ENCODE results near the gene FMNL2.
A peak's percentile ranks its signal among the peaks of the same experiment; 100 is the strongest.
"Not testable (repeated sequence)": the region's sequence is repeated elsewhere in the genome, so short reads cannot be mapped to it uniquely, and the experiment has no call there.

The FMNL2 gene

DNA sequence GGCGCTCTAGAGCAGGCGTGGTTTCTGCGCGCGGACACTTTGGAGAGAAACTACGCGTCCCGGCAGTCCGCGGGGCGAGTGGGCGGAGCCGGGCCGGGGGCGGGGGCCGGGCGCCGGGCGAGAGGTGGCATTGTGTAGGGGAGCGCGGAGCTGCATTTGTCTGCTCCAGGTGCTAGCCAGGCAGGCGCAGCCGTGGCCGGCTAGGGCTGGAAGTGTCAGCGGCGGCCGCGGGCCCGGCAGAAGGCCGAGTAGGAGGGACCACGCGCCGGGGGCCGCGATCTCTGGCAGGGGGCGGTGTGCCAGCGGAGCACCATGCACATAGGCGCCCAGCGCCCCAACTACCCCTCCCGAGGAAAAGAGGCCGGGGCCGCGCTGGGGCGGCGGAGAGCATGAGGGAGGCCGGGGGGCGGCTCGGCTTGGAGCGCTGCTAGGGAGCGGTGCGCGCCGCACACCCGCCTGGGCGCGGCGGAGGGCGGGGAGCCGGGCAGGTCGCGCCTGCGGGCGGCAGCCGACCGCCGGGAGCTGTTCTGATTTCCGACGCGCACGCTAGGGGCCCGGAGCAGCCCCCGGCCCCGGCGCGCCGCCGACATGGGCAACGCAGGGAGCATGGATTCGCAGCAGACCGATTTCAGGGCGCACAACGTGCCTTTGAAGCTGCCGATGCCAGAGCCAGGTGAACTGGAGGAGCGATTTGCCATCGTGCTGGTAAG is at the start of gene FMNL2:
FMNL2 (plus strand) TSS at position 159 of the 710 bp plus-strand sequence.
- DNase-seq = peak; percentile 83 to 92

DNA sequence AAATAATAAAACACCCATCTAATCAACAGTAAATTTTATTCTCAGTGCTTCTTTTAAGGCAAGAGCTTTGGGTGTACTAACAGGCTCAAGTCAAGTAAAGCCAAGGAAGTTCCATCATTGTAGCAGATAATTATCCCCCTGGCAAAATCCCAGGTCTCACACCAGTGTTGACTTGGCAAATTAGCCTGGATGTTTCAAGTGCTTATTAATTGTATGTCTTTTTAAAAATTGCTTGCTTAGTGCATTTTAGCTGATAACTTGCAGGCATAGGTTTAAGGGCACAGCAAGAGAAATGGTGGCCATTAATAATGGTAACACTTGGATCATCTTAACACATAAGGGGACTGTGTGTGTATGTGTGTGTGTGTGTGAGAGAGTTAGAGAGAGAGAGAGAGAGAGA is 42.0 kb upstream of the FMNL2 start:
- DNase-seq = no peak

DNA sequence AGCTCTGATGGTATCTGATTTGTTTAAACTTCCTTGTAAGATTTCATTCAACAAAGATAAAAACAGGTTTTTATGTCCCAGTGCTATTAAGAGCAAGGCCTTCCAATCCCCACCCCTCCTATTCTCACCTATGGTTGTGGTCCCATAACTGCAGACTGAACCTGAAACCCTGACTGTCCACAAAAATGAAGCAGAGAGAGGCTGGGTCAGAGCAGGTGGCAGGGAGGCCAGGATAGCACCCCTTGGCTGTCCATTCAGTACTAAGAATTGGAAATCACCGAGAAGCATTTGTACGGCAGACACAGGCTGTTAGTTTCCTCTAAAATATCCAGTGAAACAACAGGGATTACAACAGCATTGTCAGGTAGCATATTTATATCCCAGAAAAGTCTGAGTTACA is 37.3 kb upstream of the FMNL2 start:
- no peak for DNase-seq

DNA sequence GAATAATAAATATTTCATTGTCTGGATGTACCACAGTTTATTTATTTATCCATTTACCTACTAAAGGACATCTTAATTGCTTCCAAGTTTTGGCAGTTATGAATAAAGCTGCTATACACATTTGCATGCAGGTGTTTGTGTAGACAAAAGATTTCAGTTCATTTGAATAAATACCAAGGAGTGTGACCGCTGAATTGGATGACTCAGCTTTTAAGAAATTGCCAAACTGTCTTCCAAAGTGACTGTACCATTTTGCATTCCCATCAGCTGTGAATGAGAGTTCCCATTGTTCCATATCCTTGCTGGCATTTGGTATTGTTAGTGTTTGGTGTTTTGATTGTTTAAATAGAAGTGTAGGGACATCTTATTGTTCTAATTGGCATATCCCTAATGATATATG is 36.2 kb upstream of the FMNL2 start:
- DNase-seq = no peak

DNA sequence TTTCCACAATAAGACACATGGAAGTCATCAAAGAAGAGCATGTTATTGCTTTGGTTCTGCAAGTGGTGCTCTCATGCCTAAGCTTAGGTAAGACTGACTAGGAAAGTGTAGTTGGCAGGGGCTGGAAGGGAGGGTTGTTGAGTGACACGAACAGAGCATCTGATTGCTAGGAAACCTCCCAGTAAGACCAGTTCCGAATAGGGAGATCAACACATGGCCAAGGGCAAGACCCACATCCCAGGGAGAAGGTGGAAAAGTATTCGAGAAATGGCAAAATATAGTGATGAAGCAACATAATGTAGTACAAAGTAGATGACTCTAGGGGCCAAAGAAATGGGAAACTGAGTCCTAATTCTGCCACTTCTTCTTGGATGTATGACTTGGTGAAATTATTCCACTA is 33.8 kb upstream of the FMNL2 start:
- no peak for DNase-seq

DNA sequence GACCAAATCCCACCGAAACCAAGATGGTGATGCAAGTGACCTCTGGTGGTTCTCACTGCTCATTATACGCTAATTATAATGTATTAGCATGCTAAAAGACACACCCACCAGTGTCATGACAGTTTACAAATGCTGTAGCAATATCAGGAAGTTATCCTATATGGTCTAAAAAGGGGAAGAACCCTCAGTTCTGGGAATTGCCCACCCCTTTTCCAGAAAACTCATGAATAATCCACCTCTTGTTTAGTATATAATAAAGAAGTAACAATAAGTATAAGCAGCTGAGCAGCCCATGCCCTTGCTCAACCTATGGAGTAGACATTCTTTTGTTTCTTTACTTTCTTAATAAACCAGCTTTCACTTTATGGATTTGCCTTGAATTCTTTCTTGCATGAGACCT is 31.0 kb upstream of the FMNL2 start:
- no peak for DNase-seq

DNA sequence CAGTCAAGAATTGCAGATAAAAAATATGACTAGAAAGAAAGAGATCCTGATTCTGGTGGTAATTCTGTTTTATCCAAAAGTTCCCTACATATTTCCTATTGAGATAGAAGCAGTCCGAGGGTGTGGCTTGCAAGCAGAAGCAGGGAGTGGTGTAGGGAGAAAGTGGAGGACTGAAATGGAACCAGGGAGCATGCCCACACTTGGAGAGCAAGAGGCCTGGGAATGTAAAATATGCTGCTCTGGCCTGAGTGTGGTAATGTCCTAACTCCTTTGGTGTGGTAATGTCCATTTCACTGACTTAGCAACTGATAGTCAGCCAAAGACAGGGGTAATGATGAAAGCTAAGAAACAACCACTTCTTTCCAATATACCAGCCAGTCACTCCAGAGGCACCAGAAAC is 30.1 kb upstream of the FMNL2 start:
- no peak for DNase-seq

DNA sequence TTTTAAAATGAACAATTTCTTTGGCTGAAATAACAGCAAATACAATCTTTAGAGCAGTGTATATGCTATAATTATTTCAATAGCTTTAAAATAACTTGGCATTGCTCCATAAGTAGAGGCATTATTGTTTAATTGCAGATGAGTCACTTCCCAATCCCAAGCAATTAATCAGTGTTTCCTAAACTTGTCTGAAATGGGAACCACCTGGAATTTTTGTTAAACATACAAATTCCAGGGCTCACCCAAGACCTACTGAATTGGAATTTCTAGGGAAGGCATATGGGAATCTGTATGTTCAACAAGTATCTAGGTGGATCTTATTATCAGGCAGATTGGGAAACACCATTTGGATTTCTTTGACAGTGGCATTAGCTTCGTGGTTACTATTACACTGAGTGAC is 27.1 kb upstream of the FMNL2 start:
- no peak for DNase-seq

DNA sequence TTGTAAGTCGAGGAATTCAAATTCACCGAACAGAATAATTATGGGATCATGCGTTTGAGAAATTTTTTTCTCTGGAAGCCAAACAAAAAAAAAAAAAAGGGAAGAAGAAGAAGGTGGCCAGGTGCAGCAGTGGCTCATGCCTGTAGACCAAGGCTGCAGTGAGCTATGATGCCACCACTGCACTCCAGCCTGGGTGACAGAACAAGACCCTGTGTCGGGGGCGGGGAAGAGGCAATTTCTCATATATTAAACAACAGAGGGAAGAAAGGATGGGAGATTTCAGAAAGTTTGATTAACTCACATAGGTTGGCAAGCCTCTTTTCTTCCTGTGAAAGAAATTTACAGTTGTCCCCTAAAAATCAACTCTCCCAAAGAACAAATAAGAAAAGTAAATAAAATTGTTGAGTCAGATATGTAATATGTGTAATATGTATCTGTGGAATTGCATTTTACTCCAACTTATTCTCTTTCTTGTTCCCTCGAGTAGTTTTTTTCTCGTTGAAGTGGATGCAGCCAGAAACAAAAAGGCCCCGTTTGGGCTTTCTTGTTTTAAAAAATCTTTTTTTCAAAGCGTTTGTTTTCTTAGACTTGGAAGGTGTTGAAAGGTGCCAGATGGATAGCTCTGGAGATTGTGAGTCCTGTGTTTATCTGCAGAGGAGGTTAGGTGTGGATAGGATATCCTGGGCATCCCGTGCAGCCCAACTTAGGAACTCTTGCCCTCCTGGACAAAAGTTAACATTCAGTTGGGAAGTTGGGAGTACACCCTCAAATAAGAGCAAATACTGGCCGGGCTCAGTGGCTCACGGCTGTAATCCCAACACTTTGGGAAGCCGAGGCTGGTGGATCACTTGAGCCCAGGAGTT is 25.4 kb upstream of the FMNL2 start:
- DNase-seq = no peak

DNA sequence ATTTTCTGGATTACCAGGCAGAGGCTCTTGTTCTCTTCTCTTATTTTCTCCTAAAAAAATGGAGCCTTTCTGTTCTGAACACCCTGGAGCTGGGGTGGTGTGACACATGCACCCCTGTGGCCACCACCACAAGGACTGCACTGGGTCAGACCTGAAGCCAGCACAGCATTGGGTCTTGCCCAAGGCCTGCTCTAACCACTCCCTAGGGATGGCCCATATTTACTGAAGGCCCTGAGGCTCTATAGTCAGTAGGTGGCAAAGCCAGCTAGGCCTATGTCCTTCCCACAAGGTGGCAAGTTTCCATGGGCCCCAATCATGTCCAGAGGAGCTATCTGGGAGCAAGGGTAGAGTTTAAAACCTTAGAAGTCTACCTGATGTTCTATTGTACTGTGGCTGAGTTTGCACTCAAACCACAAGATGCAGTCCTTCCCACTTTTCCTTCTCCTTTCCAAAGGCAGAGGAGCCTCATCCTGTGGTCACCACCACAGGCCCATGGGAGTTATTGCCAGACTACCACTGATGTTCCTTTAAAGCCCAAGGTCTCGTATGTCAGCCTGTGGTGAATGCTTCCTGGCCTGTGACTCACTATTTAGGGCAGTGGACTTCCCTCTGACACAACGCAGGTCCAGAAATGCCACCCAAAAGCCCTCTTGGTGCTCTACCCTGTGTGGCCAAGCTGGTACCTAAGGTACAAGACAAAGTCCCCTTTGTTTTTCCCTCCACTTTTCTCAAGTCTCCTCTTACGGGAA is 15.0 kb upstream of the FMNL2 start:
- DNase-seq = no peak

DNA sequence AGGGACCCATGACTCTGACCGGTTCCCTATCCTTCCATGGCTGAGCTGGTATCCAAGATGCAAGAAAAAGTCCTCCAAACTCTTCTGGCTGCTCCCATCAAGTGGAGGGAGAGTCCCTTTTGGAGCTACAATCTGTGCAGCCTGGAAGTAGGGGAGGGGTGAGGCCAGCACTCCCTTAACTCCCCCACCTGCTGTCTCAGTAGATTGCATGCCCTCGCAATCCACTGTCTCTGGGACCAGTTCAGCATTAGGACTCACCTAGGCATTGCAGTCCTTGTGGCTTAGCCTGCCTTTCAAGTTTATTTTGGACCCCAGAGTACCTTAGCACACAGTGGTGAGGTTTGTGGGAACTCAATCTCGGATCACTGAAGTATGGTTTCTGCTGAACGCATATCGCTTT is 14.2 kb upstream of the FMNL2 start:
- no peak for DNase-seq

DNA sequence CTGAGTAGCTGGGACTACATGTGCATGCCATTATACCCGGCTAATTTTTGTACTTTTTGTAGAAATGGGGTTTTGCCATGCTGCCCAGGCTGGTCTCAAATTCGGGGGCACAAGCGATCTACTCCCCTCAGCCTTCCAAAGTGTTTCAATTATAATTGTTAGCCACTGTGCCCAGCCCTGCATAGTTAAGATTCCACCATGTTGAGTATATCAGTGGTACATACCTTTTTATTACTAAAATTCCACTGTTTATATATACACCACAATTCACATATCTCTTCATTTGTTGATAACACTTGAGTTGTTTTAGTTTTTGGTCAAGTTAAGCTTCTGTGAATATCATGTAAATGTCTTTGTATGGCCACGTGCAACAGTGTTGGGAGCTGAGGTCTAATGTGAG is 12.8 kb upstream of the FMNL2 start:
- no peak for DNase-seq

DNA sequence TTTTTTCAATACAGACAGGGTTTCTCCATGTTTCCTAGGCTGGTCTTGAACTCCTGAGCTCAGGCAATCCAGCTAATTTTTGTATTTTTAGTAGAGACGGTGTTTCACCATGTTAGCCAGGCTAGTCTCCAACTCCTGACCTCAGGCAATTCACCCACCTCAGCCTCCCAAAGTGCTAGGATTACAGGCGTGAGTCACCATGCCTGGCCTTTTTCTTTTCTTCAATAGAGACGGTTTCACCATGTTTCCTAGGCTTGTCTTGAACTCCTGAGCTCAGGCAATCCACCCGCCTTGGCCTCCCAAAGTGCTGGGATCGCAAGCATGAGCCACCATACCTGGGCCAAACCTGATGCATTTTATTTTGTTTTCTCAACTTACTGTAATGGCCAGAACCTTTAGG is 9.8 kb upstream of the FMNL2 start:
- not testable (repeated sequence) for DNase-seq

DNA sequence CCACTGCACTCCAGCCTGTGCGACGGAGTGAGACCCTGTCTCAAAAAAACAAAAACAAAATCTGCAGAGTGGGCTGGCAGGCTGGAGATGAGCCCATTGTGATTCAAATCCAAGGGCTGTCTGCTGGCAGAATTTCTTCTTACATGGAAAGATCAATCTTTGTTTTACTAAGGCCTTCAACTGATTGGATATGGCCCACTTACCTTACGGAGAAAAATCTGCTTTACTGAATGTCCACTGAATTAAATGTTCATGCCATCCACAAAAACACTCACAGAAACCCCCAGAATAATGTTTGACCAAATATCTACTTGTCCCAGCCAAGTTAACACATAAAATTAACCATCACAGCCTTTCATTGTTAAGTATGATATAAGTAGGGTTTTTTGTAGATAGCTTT is 8.3 kb upstream of the FMNL2 start:
- no peak for DNase-seq

DNA sequence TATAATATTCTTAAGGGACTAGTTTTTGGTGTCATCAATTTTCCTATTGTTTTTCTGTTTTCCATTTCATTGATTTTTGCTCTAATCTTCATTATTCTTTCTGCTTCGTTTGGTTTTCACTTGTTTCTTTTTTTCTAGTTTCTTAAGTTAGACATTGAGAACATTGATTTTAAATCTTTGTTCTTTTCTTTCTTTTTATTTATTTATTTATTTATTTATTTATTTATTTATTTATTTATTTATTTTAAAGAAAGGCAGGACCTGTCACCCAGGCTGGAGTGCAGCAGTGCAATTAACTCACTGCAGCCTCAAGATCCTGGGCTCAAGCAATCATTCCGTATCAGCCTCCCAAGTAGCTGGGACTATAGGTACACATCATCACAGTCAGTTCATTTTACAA is 7.0 kb upstream of the FMNL2 start:
- DNase-seq = no peak

DNA sequence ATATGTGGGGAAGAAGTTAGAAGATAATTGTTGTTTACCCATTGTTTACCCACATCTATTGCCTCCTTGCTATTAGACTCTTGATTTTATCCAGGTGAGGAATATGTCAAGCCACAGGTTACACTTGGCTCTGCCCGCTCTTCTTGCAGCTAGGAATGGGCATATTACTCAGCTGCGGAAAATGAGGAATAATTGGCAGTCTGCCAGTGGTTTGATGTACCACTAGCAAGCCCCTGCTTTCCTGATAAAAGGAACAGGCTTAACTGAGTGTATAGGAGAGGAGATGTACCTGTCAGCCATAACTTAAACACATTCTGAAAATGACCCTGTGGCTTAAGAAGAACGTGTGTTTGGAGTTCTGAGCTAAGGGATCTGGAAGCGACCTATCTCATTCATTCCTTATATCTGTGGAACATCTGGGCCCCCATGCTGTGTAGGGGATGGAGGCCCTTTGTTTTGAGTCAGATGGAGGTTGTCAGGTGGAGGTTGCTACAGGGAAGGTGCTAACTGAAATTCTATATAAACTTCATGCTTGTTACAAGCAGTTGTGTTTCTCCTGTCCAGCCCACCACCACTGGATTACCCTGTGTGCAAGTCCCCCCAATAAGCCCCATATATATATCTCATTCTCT is 4.6 kb upstream of the FMNL2 start:
- DNase-seq = no peak

DNA sequence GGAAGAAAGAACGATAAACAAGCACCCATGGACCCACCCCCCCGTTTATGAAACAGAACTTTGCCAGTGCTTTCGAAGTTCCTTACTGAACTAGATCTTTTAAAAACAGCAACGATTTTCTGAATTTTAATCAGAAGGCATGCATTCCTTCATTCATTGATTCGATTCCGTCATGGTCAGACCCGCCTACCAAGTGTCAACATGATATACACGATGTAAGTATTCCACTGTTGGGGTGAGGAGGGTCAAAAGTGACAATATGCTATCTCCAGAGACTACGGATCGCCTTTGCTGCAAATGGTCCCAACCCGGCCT is 316 bp upstream of the FMNL2 start:
- DNase-seq = no peak

DNA sequence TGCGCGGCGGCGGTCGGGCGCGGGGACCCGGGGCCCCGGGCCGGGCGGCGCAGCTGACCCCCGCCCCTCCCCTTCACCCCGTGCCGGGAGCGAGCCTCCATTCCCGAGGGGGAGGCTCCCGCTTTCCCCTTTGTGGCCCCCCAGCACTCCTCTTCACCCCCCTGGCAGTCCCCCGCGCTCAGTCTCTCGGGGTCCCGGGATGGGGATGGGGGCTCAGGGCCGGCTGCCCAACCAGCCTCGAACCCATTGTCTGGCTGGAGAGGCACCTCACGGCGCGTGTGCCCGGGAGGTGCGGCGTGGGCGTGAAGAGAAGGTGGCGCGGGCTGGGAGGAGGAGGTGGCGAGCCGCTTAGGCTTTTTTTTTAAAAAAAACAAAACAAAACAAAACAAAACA is 748 bp downstream of the FMNL2 start:
- no peak for DNase-seq

DNA sequence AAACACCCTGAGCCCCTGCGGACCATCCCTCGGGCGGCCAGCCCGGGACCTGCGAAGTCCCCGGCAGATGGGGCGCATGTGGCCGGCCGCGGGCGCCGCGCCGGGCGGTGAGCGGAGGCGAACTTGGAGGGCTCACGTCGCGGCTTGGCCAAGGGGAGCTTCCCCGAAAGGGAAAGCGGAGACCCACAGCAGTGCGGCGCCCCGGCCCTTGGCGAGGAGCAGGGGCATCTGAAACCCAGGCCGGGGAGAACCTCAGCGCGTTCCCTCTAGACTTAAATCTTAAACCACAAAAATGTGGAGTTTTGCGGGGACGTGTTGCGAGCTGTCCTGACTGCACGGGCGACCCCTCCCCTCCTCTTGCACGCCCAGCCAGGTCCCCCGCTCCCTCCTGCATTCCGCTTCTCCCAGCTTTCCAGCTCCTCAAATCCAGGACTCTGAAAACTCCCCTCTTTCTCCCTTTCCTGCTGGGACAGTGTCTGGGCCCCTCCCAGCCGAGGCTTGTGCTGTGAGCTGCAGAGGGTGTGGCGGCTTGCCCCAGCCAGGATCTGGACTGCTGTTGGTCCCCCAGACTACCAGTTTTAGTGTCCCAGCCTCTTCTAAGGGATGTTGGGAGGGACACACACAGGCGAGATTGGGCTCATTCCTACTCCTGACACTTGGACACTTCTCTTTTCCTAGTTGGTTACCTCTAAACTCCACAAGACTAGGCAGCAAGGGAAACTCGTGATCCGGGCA is 1.3 kb downstream of the FMNL2 start:
- peak; percentile 61 to 78 for DNase-seq

DNA sequence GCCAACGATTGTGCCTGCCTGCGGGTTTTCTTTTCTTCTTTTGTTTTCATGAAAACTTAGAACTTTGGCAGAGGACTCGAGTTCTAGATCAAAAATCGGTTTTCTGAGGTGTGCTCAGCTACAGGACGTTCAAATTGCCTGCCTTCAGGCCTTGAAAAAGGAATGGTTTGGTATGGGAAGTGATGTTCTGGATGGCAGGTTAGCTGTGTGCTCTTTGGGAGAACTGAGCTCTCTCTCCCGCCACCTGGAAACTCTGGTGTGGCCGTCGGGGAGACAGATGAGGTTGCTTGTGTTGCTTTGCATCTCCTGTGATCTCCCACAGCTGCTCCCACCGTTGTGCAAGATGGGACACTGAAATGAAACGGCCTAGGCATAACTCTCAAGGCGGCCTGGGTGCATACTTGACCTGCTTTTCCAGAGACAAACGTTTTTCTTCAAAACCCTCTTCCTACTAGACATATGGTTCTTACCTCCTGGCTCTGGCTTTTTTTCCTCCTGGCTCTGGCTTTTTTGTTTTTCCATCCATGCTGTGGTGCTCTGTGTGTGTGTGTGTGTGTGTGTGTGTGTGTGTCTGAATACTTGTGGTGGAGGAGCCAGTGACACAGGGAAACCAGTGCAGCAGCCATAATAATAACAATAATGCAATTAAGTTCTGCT is 2.0 kb downstream of the FMNL2 start:
- no peak for DNase-seq

DNA sequence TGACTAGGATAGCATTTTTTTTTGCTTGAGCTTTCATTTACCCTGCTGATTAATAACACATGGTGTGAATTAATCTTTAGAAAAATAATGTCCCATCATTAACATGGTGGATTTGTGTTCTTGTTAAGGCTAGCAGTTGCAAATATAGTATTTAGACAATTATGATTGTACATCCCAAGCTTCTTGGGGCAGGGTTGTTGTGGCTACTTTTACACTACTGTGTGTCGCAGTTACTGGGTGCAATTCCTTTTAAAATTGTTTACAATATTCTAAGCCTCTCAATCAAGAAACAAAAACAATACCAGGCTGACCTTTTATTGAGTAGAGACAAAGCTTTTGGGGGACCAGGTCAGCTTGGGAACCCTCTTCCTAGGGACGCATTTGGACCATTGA is 2.5 kb downstream of the FMNL2 start:
- DNase-seq = no peak

Measured in hippocampal formation (tissue), 2 donors.